H1 (cell line): ENCODE data around the gene PLCB1. TPM values are rescaled to one million over a fixed set of nuclear protein-coding genes. Genes with fewer than 3 reads are reported as not detected.

Experiments
- CREB1 ChIP-seq: IDR thresholded peaks from 2 replicates; pipeline ENCODE4 v1.6.1; 2012; ENCODE audit warnings: inconsistent platforms
- GABPA ChIP-seq: IDR thresholded peaks from 2 replicates; pipeline ENCODE4 v1.6.1; 2011; ENCODE audit warnings: mild to moderate bottlenecking, low read length, moderate library complexity, borderline replicate concordance; ENCODE audit not compliant: insufficient read depth
- NANOG ChIP-seq: IDR thresholded peaks from 2 replicates; pipeline ENCODE4 v1.6.1; 2011; ENCODE audit warnings: low read length, low read depth, mild to moderate bottlenecking, inconsistent platforms; ENCODE audit not compliant: insufficient read depth, poor library complexity, severe bottlenecking
- POU5F1 ChIP-seq: IDR thresholded peaks from 2 replicates; pipeline ENCODE4 v1.6.1; 2011; ENCODE audit warnings: low read depth, mild to moderate bottlenecking, low read length, moderate library complexity
- RXRA ChIP-seq: IDR thresholded peaks from 2 replicates; pipeline ENCODE4 v1.6.1; 2011; ENCODE audit warnings: low read depth, mild to moderate bottlenecking, low read length, moderate library complexity; ENCODE audit not compliant: insufficient read depth
- SAP30 ChIP-seq: fragments of 300-600 bp; sonication (generic); IDR thresholded peaks from 2 replicates; pipeline ENCODE4 v1.7.1; 2012; ENCODE audit warnings: low read length, moderate library complexity, mild to moderate bottlenecking, inconsistent platforms; ENCODE audit not compliant: insufficient read depth, insufficient replicate concordance
- TAF1 ChIP-seq: IDR thresholded peaks from 2 replicates; pipeline ENCODE4 v1.6.1; 2011; ENCODE audit warnings: mild to moderate bottlenecking, low read depth, low read length
- TAF7 ChIP-seq: optimal IDR thresholded peaks from 2 replicates; pipeline ENCODE3; 2011; ENCODE audit warnings: low read depth, mild to moderate bottlenecking, inconsistent platforms, low read length, moderate library complexity, borderline replicate concordance
- YY1 ChIP-seq: IDR thresholded peaks from 2 replicates; pipeline ENCODE4 v1.6.1; 2011; ENCODE audit warnings: low read depth, mild to moderate bottlenecking, low read length
- polyA plus RNA-seq, 7 experiments: library from polyadenylated mRNA; depleted of rRNA in 3 of 7; stranded (reverse) in 5 of 7; unstranded in 2 of 7; fragments of >200 nt in 5 of 7; fragments of 200-250 nt in 2 of 7; gene quantifications; 1 replicate in 5 of 7; 2 replicates in 1 of 7; 4 replicates in 1 of 7; pipeline versions ENCODE4 v1.2.1 to v1.2.3, GENCODE V29; 2011 to 2013; ENCODE audit warnings: missing spikeins in 2 of 7, mixed read lengths in 2 of 7
- total RNA-seq: library from RNA; stranded (reverse); fragmentation: NEBNext Ultra II Directional; extraction: Animal tissue kit (Norgen Biotek cat#: 25700); gene quantifications from 2 replicates; pipeline ENCODE4 v1.2.1, GENCODE V29; 2021

Gene PLCB1
- total and polyA plus RNA-seq, 2 of the 8 experiments (the other 6 are each of a cell fraction or from before 2014, with no cell fraction given), result 2.6 to 9.1 TPM

- TF ChIP-seq RXRA (no peak), CREB1 (no peak), NANOG (no peak), GABPA (no peak), POU5F1 (no peak), TAF7 (no peak), TAF1 (no peak), SAP30 (no peak), YY1 (no peak)
Observed at GRCh38 chr20:8317448-8317847, 185.4 kb downstream of the PLCB1 start (continued).
